ENCODE results near the gene TAAR5. TPM values are rescaled to one million over a fixed set of nuclear protein-coding genes. Genes with fewer than 3 reads are reported as not detected.
"Not testable (repeated sequence)": the region's sequence is repeated elsewhere in the genome, so short reads cannot be mapped to it uniquely, and the experiment has no call there.

Gene TAAR5
- polyA plus RNA-seq, 1 of the 3 experiments (the other 2 are of a cell fraction): not detected

- H4K20me1 ChIP-seq (ENCODE audit: insufficient read depth): no peaks in the 10 kb centered on the region
- 25% methylated on average over 5 of the region's 5 CpGs for WGBS (ENCODE audit: low lambda C conversion rate)
- no peaks in the 10 kb centered on the region for H3F3A ChIP-seq (replicated peaks; ENCODE audit: insufficient read depth)
- ChIA-PET CTCF (no interaction called here), POLR2A (no interaction called here)
- H3K79me2 ChIP-seq (ENCODE audit: insufficient read depth): no peaks in the 10 kb centered on the region
- H3K9me2 ChIP-seq: no peaks in the 10 kb centered on the region
- H3K27me3 ChIP-seq (ENCODE audit: insufficient read depth): no peaks in the 10 kb centered on the region; the same call in 1 of the 2 replicates
- no peaks in the 10 kb centered on the region for H3K36me3 ChIP-seq (replicated peaks in 1 of 2; ENCODE audit: control insufficient read depth in 1 of 2, insufficient read depth in 2 of 2, low read length in 1 of 2)
- TF ChIP-seq EP300 (IDR thresholded peaks at IDR 0.05; ENCODE audit: borderline replicate concordance in 1 of 2, low read depth in 1 of 2, low read length in 1 of 2): no peak
- TF ChIP-seq MEF2A (IDR thresholded peaks at IDR 0.05; ENCODE audit: borderline replicate concordance, low read depth): no peak
- TF ChIP-seq RXRA (IDR thresholded peaks at IDR 0.05; ENCODE audit: borderline replicate concordance, low read depth): no peak
- no peak for TF ChIP-seq MAX (IDR thresholded peaks at IDR 0.05; ENCODE audit: low read depth)
- TF ChIP-seq FOXJ3 (CRISPR knock-in tag; IDR thresholded peaks at IDR 0.05): no peak
- TF ChIP-seq NFIC (IDR thresholded peaks at IDR 0.05; ENCODE audit: borderline replicate concordance): no peak
- TF ChIP-seq USF1 (IDR thresholded peaks at IDR 0.05; ENCODE audit: borderline replicate concordance, low read depth): no peak
- no peak for TF ChIP-seq SIN3A (IDR thresholded peaks at IDR 0.05; ENCODE audit: borderline replicate concordance, low read depth, low read length)
- TF ChIP-seq SMC3 (IDR thresholded peaks at IDR 0.05; ENCODE audit: low read depth, low read length): no peak
- TF ChIP-seq JUND (IDR thresholded peaks at IDR 0.05): no peak
- no peak for TF ChIP-seq ELF1 (IDR thresholded peaks at IDR 0.05)
- TF ChIP-seq GABPA (IDR thresholded peaks at IDR 0.05; ENCODE audit: low read depth): no peak
- H3K9ac ChIP-seq: no peak overlapping the region
- H2AFZ ChIP-seq (ENCODE audit: low read depth): no peak overlapping the region
- no peaks in the 10 kb centered on the region for H3K9me3 ChIP-seq
- DNase-seq: no peak
- no peak overlapping the region for H3K27ac ChIP-seq (ENCODE audit: low read depth in 2 of 2, low read length in 1 of 2)
- H3K4me3 ChIP-seq (ENCODE audit: low read depth in 2 of 2, low read length in 1 of 2): no peak overlapping the region
- H3K4me2 ChIP-seq: no peak overlapping the region
- no peaks in the 10 kb centered on the region for H3K4me1 ChIP-seq (ENCODE audit: control insufficient read depth in 1 of 2, insufficient read depth in 2 of 2, low read depth in 1 of 2, low read length in 1 of 2)
These were observed 18.1 kb upstream of the TAAR5 start for GRCh38 chr6:132607544-132608233.

GRCh38 chr6:132604635-132605152, 15.2 kb upstream of the TAAR5 start:
- POLR2A ChIA-PET: no interaction called here
- TF ChIP-seq JUND (IDR thresholded peaks at IDR 0.05) (no peak), CTCF (IDR thresholded peaks at IDR 0.05) (no peak), POLR2AphosphoS5 (IDR thresholded peaks at IDR 0.05; ENCODE audit: low read depth, low read length) (no peak), CHD2 (IDR thresholded peaks at IDR 0.05; ENCODE audit: low read length, partially characterized antibody) (no peak), YY1 (IDR thresholded peaks at IDR 0.05; ENCODE audit: low read depth) (no peak), NRF1 (IDR thresholded peaks at IDR 0.05; ENCODE audit: low read depth, low read length) (no peak), TEAD4 (IDR thresholded peaks at IDR 0.05; ENCODE audit: borderline replicate concordance, insufficient read depth) (no peak), RAD21 (IDR thresholded peaks at IDR 0.05; ENCODE audit: low read length) (no peak)
- WGBS (ENCODE audit: low lambda C conversion rate): 15% methylated on average over 8 of the region's 8 CpGs

GRCh38 chr6:132600900-132601299, 11.4 kb upstream of the TAAR5 start:
- H2AFZ ChIP-seq (ENCODE audit: low read depth); H3K27ac ChIP-seq (ENCODE audit: low read depth in 2 of 2, low read length in 1 of 2); H3K9me2 ChIP-seq; H3K79me2 ChIP-seq (ENCODE audit: insufficient read depth); H3K4me1 ChIP-seq (ENCODE audit: control insufficient read depth in 1 of 2, insufficient read depth in 2 of 2, low read depth in 1 of 2, low read length in 1 of 2); H3F3A ChIP-seq (replicated peaks; ENCODE audit: insufficient read depth); H3K4me3 ChIP-seq (ENCODE audit: low read depth in 2 of 2, low read length in 1 of 2); DNase-seq; H3K36me3 ChIP-seq (replicated peaks in 1 of 2; ENCODE audit: control insufficient read depth in 1 of 2, insufficient read depth in 2 of 2, low read length in 1 of 2); H3K9ac ChIP-seq; H4K20me1 ChIP-seq (ENCODE audit: insufficient read depth); H3K4me2 ChIP-seq; H3K9me3 ChIP-seq; POLR2A ChIA-PET; H3K27me3 ChIP-seq (ENCODE audit: insufficient read depth): not testable (repeated sequence)
- CTCF ChIA-PET: interaction anchor here (0.6 kb wide), 1 partner anchor 48 kb away, joined by 3 read pairs; no protein-coding TSS in a partner anchor

More at GRCh38 chr6:132604635-132605152, 15.2 kb upstream of the TAAR5 start:
- no peaks in the 10 kb centered on the region for H3K9me2 ChIP-seq
- H3K4me1 ChIP-seq (ENCODE audit: control insufficient read depth in 1 of 2, insufficient read depth in 2 of 2, low read depth in 1 of 2, low read length in 1 of 2): no peaks in the 10 kb centered on the region
- DNase-seq: no peak
- no peak overlapping the region for H3K9ac ChIP-seq
- H3K36me3 ChIP-seq (replicated peaks in 1 of 2; ENCODE audit: control insufficient read depth in 1 of 2, insufficient read depth in 2 of 2, low read length in 1 of 2): no peaks in the 10 kb centered on the region
- CTCF ChIA-PET: interaction anchor here (1.7 kb wide), 1 partner anchor 325 kb away, joined by 3 read pairs; no protein-coding TSS in a partner anchor
- no peak overlapping the region for H3K4me3 ChIP-seq (ENCODE audit: low read depth in 2 of 2, low read length in 1 of 2)
- no peaks in the 10 kb centered on the region for H3K79me2 ChIP-seq (ENCODE audit: insufficient read depth)
- no peaks in the 10 kb centered on the region for H4K20me1 ChIP-seq (ENCODE audit: insufficient read depth)
- H3K27ac ChIP-seq (ENCODE audit: low read depth in 2 of 2, low read length in 1 of 2): no peak overlapping the region
- no peak overlapping the region for H3K4me2 ChIP-seq
- H2AFZ ChIP-seq (ENCODE audit: low read depth): no peak overlapping the region
- H3K9me3 ChIP-seq: no peaks in the 10 kb centered on the region
- no peaks in the 10 kb centered on the region; the same call in 1 of the 2 replicates for H3K27me3 ChIP-seq (ENCODE audit: insufficient read depth)
- H3F3A ChIP-seq (replicated peaks; ENCODE audit: insufficient read depth): no peaks in the 10 kb centered on the region

Measured in SK-N-SH (cell line).